C4-2B (cell line): ENCODE data around the gene ADAM10.

Experiments
- CTCF ChIP-seq: fragments of 450-650 bp; conservative IDR thresholded peaks from 2 replicates; pipeline ENCODE4 v1.5.1; 2017; ENCODE audit warnings: mild to moderate bottlenecking
- ZFX ChIP-seq: fragments of 450-650 bp; IDR thresholded peaks from 2 replicates; pipeline ENCODE4 v1.6.1; 2017

GRCh38 chr15:58697220-58697619 is 52.3 kb downstream of the ADAM10 start:
- no peak for TF ChIP-seq CTCF
- TF ChIP-seq ZFX = no peak
